ENCODE measurements around the gene CDH8.

The CDH8 gene

GRCh38 chr16:61877436-61877835, 158.8 kb downstream of the CDH8 start:
- no peaks in the 10 kb centered on the region for H3K9me3 ChIP-seq
- H3K27ac ChIP-seq: no peak overlapping the region
- H3K4me1 ChIP-seq: no peaks in the 10 kb centered on the region
- TF ChIP-seq CTCF (IDR thresholded peaks at IDR 0.05): no peak
- DNase-seq: no peak
- intact Hi-C loops (cut with DNase I; ENCODE audit: low total_unique reads): no loop called here
- no peak overlapping the region for H3K4me3 ChIP-seq
- H3K27me3 ChIP-seq: no peaks in the 10 kb centered on the region
- no peaks in the 10 kb centered on the region for H3K36me3 ChIP-seq

- intact Hi-C loops (cut with DNase I; ENCODE audit: low total_unique reads): no loop called here
- Histone ChIP-seq H3K27ac (no peak overlapping the region), H3K4me1 (no peaks in the 10 kb centered on the region), H3K27me3 (no peaks in the 10 kb centered on the region), H3K4me3 (no peak overlapping the region), H3K9me3 (no peaks in the 10 kb centered on the region), H3K36me3 (no peaks in the 10 kb centered on the region)
- no peak for DNase-seq
- TF ChIP-seq CTCF (IDR thresholded peaks at IDR 0.05): no peak
Observed at GRCh38 chr16:61872778-61873119, 163.5 kb downstream of the CDH8 start.

GRCh38 chr16:61871837-61872777, 164.1 kb downstream of the CDH8 start:
- intact Hi-C loops (cut with DNase I; ENCODE audit: low total_unique reads): no loop called here
- no peaks in the 10 kb centered on the region for H3K4me1 ChIP-seq
- DNase-seq: no peak
- H3K4me3 ChIP-seq: no peak overlapping the region
- H3K27me3 ChIP-seq: no peaks in the 10 kb centered on the region
- no peaks in the 10 kb centered on the region for H3K9me3 ChIP-seq
- H3K36me3 ChIP-seq: no peaks in the 10 kb centered on the region
- no peak overlapping the region for H3K27ac ChIP-seq
- no peak for TF ChIP-seq CTCF (IDR thresholded peaks at IDR 0.05)

GRCh38 chr16:61862221-61863155, 173.8 kb downstream of the CDH8 start:
- Histone ChIP-seq H3K4me1 (no peaks in the 10 kb centered on the region), H3K27me3 (no peaks in the 10 kb centered on the region), H3K27ac (no peak overlapping the region), H3K36me3 (no peaks in the 10 kb centered on the region), H3K4me3 (no peak overlapping the region), H3K9me3 (no peaks in the 10 kb centered on the region)
- no peak for TF ChIP-seq CTCF (IDR thresholded peaks at IDR 0.05)
- no peak for DNase-seq
- intact Hi-C loops (cut with DNase I; ENCODE audit: low total_unique reads): no loop called here

GRCh38 chr16:61858988-61859387, 177.2 kb downstream of the CDH8 start:
- no peaks in the 10 kb centered on the region for H3K27me3 ChIP-seq
- TF ChIP-seq CTCF (IDR thresholded peaks at IDR 0.05): no peak
- intact Hi-C loops (cut with DNase I; ENCODE audit: low total_unique reads): no loop called here
- no peak overlapping the region for H3K27ac ChIP-seq
- H3K4me1 ChIP-seq: no peaks in the 10 kb centered on the region
- DNase-seq: no peak
- H3K9me3 ChIP-seq: no peaks in the 10 kb centered on the region
- H3K36me3 ChIP-seq: no peaks in the 10 kb centered on the region
- no peak overlapping the region for H3K4me3 ChIP-seq

All from tibial artery (tissue), 4 donors.